AG04450 (cell line): Measurements from ENCODE around the gene UPF1. TPM values are rescaled to one million over a fixed set of nuclear protein-coding genes. Genes with fewer than 3 reads are reported as not detected.
"Not testable (repeated sequence)": the region's sequence is repeated elsewhere in the genome, so short reads cannot be mapped to it uniquely, and the experiment has no call there.

ENCODE experiments used
- CTCF ChIA-PET: fragments of 300-600, 350-600 bp; formaldehyde crosslinking; extraction: SDS; loops from one replicate; lab custom pipeline; 2022; ENCODE audit warnings: antibody characterized with exemption, inconsistent platforms; lab: Charles Lee
- POLR2A ChIA-PET: fragments of 350-600 bp; formaldehyde crosslinking; extraction: SDS; loops from one replicate; lab custom pipeline; 2021; ENCODE audit warnings: antibody characterized with exemption, inconsistent platforms; lab: Yijun Ruan, JAX
- DNase-seq: peaks from one replicate; pipeline ENCODE4 v3.0.0-alpha.2; 2011; ENCODE audit warnings: low read depth, low spot score
- H3K27ac ChIP-seq: one replicate; pipeline ENCODE4 v1.5.1; 2012; ENCODE audit warnings: low read depth, low read length, control low read depth
- H3K27me3 ChIP-seq: one replicate; pipeline ENCODE4 v1.6.0; 2012; ENCODE audit warnings: low read length; ENCODE audit not compliant: control insufficient read depth, insufficient read depth
- H3K4me3 ChIP-seq: 2 replicates; pipeline ENCODE4 v1.5.1; 2011; ENCODE audit warnings: mild to moderate bottlenecking, low read depth, low read length, control low read depth
- H3K9me3 ChIP-seq: 2 replicates; pipeline ENCODE4 v1.5.1; 2012; ENCODE audit warnings: low read length; ENCODE audit not compliant: control insufficient read depth, insufficient read depth
- CTCF ChIP-seq: IDR thresholded peaks from 2 replicates; pipeline ENCODE4 v1.5.1; 2011; ENCODE audit warnings: low read depth, low read length, control low read depth, inconsistent platforms
- polyA plus RNA-seq: library from polyadenylated mRNA; depleted of rRNA; stranded (reverse); fragments of >200 nt; gene quantifications from 2 replicates; pipeline ENCODE4 v1.2.3, GENCODE V29; 2011

Gene UPF1
- polyA plus RNA-seq, 1 experiment: 28.2 TPM

DNA sequence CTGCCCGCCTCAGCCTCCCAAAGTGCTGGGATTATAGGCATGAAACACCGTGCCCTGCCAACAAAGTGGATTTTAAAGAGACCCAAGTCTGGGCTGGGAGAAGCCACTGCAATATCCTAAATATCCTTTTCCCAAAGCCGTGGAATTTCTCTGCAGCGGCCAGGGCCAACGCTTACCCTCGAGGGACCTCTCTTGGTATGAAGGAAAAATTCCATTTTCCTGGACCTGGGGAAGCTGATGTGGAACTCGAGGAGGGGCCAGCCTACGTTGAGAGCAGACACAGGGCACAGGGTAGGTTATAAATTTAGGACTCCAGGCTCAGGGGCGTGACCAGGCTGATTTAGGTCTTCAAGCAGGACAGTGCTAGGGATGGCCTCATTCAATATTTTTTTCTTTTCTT, 17.7 kb upstream of the UPF1 start:
- no peak for DNase-seq
- no peak for TF ChIP-seq CTCF
- Histone ChIP-seq H3K4me3 (no peak overlapping the region), H3K27me3 (peaks cover 10% of the 10 kb centered on the region), H3K9me3 (no peaks in the 10 kb centered on the region), H3K27ac (no peak overlapping the region)
- ChIA-PET POLR2A (no interaction called here), CTCF (interaction anchor here (0.7 to 1.5 kb wide), 2 partner anchors 220 to 413 kb away, joined by 3 to 5 read pairs; no protein-coding TSS in a partner anchor)

- Histone ChIP-seq H3K27ac (no peak overlapping the region), H3K27me3 (peaks cover 10% of the 10 kb centered on the region), H3K4me3 (no peak overlapping the region), H3K9me3 (no peaks in the 10 kb centered on the region)
- no peak for DNase-seq
- ChIA-PET POLR2A (no interaction called here), CTCF (interaction anchor here (1.6 kb wide), 1 partner anchor 32 kb away, joined by 6 read pairs; no protein-coding TSS in a partner anchor)
- no peak for TF ChIP-seq CTCF
These were observed 16.1 kb upstream of the UPF1 start for GRCh38 chr19:18815673-18816072.

DNA sequence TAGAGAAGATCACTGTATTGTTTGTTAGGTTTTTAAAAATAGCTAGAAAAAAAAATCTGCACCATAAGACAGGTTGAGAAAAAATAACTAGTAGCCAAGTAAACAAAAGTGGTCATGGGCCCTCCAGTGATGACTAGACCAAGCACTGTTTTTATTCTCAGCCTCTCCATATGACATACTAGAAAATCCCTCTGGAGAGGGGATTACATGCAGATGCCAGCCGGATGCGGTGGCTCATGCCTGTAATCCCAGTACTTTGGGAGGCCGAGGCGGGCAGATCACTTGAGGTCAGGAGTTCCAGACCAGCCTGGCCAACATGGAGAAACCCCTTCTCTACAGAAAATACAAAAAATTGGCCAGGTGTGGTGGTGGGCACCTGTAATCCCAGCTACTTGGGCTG, 15.1 kb upstream of the UPF1 start:
- CTCF ChIA-PET: interaction anchor here (0.5 to 1.6 kb wide), 2 partner anchors 31 to 301 kb away, joined by 3 to 6 read pairs; no protein-coding TSS in a partner anchor
- not testable (repeated sequence) for DNase-seq

GRCh38 chr19:18817574-18817973, 14.2 kb upstream of the UPF1 start:
- TF ChIP-seq CTCF: no peak
- Histone ChIP-seq H3K4me3 (no peak overlapping the region), H3K27me3 (peaks cover 13% of the 10 kb centered on the region), H3K9me3 (no peaks in the 10 kb centered on the region), H3K27ac (no peak overlapping the region)
- DNase-seq: no peak
- CTCF ChIA-PET: no interaction called here
- POLR2A ChIA-PET: no interaction called here

More for the DNA sequence above, 15.1 kb upstream of the UPF1 start:
- H3K27ac ChIP-seq, H3K9me3 ChIP-seq, H3K4me3 ChIP-seq, POLR2A ChIA-PET: not testable (repeated sequence)
- peaks cover 13% of the 10 kb centered on the region for H3K27me3 ChIP-seq

GRCh38 chr19:18828786-18829185, 3.0 kb upstream of the UPF1 start:
- Histone ChIP-seq H3K27me3 (peaks cover 3% of the 10 kb centered on the region), H3K4me3 (no peak overlapping the region), H3K27ac (no peak overlapping the region), H3K9me3 (peaks cover 20% of the 10 kb centered on the region)
- ChIA-PET POLR2A (no interaction called here), CTCF (interaction anchor here (1.5 kb wide), 1 partner anchor 18 kb away, joined by 4 read pairs; no protein-coding TSS in a partner anchor)
- DNase-seq: no peak
- TF ChIP-seq CTCF: no peak
